ENCODE measurements around the gene MYMX.
A peak's percentile ranks its signal among the peaks of the same experiment; 100 is the strongest.

The MYMX gene

DNA sequence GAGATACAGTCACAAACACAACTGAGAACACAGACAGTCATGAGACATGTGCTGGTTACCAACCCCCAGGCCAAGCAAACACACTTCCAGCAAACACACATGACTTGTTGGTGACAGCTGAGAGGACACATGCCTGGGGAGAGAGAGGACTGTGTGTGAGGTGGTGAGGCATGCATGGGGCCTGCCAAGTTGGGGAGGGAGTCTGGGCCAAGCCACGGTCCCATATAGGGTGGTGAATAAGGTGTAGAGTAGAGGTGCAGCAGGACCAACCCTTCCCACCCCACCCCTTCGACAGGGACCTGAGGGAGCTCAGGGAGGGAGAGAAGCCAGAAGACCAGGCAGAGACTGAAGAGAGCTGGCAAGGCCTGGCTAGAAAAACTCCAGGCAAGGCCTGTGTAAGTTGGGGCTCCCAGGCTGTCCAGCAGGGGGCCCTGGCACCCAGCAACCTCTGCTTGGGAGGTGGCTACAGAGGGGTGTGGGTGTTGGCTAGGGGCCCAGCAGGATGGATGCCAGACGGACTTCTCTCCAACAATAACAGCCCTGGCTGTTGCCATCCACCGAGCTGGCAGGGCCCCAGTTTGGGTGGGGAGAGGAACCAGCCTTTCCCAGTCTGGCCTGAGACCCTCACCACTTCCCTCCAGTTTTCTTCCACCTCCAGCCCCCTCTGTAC lies 4.7 kb downstream of the MYMX start:
- TF ChIP-seq ZFX (IDR thresholded peaks at IDR 0.05): no peak
- TF ChIP-seq, protein P1, sequence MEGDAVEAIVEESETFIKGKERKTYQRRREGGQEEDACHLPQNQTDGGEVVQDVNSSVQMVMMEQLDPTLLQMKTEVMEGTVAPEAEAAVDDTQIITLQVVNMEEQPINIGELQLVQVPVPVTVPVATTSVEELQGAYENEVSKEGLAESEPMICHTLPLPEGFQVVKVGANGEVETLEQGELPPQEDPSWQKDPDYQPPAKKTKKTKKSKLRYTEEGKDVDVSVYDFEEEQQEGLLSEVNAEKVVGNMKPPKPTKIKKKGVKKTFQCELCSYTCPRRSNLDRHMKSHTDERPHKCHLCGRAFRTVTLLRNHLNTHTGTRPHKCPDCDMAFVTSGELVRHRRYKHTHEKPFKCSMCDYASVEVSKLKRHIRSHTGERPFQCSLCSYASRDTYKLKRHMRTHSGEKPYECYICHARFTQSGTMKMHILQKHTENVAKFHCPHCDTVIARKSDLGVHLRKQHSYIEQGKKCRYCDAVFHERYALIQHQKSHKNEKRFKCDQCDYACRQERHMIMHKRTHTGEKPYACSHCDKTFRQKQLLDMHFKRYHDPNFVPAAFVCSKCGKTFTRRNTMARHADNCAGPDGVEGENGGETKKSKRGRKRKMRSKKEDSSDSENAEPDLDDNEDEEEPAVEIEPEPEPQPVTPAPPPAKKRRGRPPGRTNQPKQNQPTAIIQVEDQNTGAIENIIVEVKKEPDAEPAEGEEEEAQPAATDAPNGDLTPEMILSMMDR (conservative IDR thresholded peaks at IDR 0.05): no peak; the same call in 1 of the 2 replicates
- peak overlapping the region; percentile 20 for H3K27ac ChIP-seq

DNA sequence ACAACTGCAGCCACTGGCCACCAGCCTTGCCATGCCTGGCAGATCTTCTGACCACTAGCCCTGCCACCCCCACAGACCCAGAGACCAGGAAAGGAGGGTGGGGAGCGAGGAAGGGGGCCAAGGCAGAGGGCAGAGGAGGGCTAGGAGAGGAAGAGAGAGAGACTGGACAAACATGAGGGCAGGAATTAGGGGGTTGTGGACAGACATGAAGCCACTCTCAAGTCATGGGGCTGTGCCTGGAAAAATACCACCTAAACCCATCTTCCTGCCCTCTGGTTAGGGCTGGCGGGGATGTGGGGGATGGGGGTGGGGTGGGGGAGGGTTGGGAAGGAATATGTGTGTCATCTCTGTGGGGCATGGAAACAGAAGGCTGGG lies 5.2 kb downstream of the MYMX start:
- no peak for TF ChIP-seq ZFX (IDR thresholded peaks at IDR 0.05)
- TF ChIP-seq, protein P1 (conservative IDR thresholded peaks at IDR 0.05): no peak
- H3K27ac ChIP-seq: peak overlapping the region; percentile 20; the same call in 1 of the 2 replicates

- TF ChIP-seq, protein P1 (conservative IDR thresholded peaks at IDR 0.05): no peak
- no peak for TF ChIP-seq ZFX (IDR thresholded peaks at IDR 0.05)
- peak overlapping the region; percentile 75 for H3K27ac ChIP-seq
Measured at GRCh38 chr6:44222486-44223318, 6.0 kb downstream of the MYMX start.

DNA sequence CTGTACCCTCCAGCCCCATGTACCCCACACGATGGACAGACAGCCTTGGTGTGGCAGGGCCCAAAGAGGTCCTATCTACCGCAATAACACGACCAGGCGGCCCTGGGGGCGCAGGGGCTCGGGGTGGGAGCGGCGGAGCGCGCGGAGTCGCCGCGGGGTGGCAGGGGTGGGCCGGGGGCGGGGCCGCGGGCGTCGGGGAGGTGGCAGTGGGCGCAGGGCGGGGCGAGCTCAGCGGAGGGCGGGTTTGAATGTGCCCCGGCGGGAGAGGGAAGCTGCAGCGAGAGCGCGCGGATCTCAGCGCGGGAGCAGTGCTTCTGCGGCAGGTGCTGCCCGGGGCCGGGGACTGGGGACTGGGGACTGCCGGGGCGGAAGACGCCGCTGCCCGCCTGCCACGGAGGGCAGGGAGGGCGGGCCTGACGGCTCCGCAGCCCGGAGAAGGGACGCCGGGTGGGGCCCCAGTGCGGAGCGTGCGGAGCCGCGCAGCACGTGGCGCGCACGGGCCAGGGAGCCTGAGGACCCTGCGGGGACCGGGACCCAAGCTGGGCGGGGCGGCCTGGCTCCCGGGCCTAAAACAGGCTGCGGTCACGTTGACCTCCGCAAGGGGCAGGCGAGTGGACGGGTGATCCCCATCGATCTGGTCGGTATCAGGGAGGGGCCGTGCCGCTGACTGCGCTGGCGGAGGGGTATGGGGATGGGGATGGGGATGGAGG lies 6.7 kb downstream of the MYMX start, which contains the start of gene SLC29A1:
Gene SLC29A1, plus strand, starts transcription at position 277 of the 710 bp plus-strand sequence. CDS start 3,719 bp downstream, outside the sequence.
- TF ChIP-seq, protein P1 (conservative IDR thresholded peaks at IDR 0.05): no peak; the same call in 1 of the 2 replicates
- peak; percentile 61; the same call in 1 of the 2 replicates for TF ChIP-seq ZFX (IDR thresholded peaks at IDR 0.05)
- H3K27ac ChIP-seq: peak within 1 kb of the TSS; percentile 75

- peak overlapping the region; percentile 75 for H3K27ac ChIP-seq
- no peak for TF ChIP-seq ZFX (IDR thresholded peaks at IDR 0.05)
- TF ChIP-seq, protein P1 (conservative IDR thresholded peaks at IDR 0.05): no peak; the same call in 1 of the 2 replicates
Measured at GRCh38 chr6:44224029-44224964, 7.6 kb downstream of the MYMX start.

DNA sequence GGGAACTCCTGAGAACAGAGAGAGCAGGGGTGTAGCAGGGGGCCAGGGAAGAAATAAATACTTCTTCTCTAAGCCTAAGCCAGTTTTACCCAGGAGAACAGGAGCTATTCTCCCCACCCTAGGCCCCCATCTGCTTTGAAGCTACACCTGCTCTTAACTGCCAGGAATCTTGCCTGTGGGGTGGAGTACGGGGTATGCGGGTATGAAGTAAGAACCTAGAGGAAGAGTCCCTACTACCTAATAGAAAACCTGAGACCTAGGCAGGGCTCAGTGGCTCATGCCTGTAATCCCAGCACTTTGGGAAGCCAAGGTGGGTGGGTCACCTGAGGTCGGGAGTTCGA lies 8.2 kb downstream of the MYMX start:
- H3K27ac ChIP-seq: peak overlapping the region; percentile 75
- TF ChIP-seq ZFX (IDR thresholded peaks at IDR 0.05): no peak
- TF ChIP-seq, protein P1 (conservative IDR thresholded peaks at IDR 0.05): no peak

Measured in C4-2B (cell line).